Right renal cortex interstitium (tissue), 3 donors: ENCODE data around the gene TRIB2. TPM values are rescaled to one million over a fixed set of nuclear protein-coding genes. Genes with fewer than 3 reads are reported as not detected.

Experiments used
- DNase-seq, 3 donors: peaks; one replicate each; pipeline ENCODE4 v3.0.0-alpha.2; 2013; ENCODE audit warnings: low read depth in 3 of 3, low spot score in 2 of 3
- polyA plus RNA-seq, 3 donors: library from polyadenylated mRNA; unstranded; fragments of 120-200 nt; gene quantifications; one replicate each; pipeline ENCODE4 v1.2.1, GENCODE V29; 2013; ENCODE audit not compliant: insufficient read length in 3 of 3

TRIB2 gene
- polyA plus RNA-seq, 3 donors: 205 to 235 (median 233) TPM

- no peak for DNase-seq
Measured at GRCh38 chr2:12770300-12770968, 53.7 kb downstream of the TRIB2 start.

GRCh38 chr2:12771154-12771553 lies 54.4 kb downstream of the TRIB2 start:
- DNase-seq: no peak

- DNase-seq: no peak
Measured at GRCh38 chr2:12773586-12774394, 57.1 kb downstream of the TRIB2 start.

- peak in 2 of 3 donors; percentile 63 to 70 for DNase-seq
Measured at GRCh38 chr2:12774395-12774727, 57.6 kb downstream of the TRIB2 start.

GRCh38 chr2:12776521-12776961 lies 59.8 kb downstream of the TRIB2 start:
- DNase-seq: no peak

GRCh38 chr2:12778369-12778768 lies 61.6 kb downstream of the TRIB2 start:
- DNase-seq: no peak

GRCh38 chr2:12778811-12779579 lies 62.3 kb downstream of the TRIB2 start:
- DNase-seq: no peak

GRCh38 chr2:12781329-12781728 lies 64.6 kb downstream of the TRIB2 start:
- DNase-seq: no peak

- no peak for DNase-seq
Measured at GRCh38 chr2:12787891-12788801, 71.4 kb downstream of the TRIB2 start.

GRCh38 chr2:12791906-12792305 lies 75.2 kb downstream of the TRIB2 start:
- DNase-seq: no peak
